Measurements from ENCODE around the gene PRKN. TPM values are rescaled to one million over a fixed set of nuclear protein-coding genes. Genes with fewer than 3 reads are reported as not detected.

Gene PRKN
- total RNA-seq, 4 donors from 2014 or later, result 9.6 to 17.0 (median 11.6) TPM

GRCh38 chr6:161542346-161542980, 1185.1 kb downstream of the PRKN start:
- TF ChIP-seq, protein P1, sequence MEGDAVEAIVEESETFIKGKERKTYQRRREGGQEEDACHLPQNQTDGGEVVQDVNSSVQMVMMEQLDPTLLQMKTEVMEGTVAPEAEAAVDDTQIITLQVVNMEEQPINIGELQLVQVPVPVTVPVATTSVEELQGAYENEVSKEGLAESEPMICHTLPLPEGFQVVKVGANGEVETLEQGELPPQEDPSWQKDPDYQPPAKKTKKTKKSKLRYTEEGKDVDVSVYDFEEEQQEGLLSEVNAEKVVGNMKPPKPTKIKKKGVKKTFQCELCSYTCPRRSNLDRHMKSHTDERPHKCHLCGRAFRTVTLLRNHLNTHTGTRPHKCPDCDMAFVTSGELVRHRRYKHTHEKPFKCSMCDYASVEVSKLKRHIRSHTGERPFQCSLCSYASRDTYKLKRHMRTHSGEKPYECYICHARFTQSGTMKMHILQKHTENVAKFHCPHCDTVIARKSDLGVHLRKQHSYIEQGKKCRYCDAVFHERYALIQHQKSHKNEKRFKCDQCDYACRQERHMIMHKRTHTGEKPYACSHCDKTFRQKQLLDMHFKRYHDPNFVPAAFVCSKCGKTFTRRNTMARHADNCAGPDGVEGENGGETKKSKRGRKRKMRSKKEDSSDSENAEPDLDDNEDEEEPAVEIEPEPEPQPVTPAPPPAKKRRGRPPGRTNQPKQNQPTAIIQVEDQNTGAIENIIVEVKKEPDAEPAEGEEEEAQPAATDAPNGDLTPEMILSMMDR (IDR thresholded peaks at IDR 0.05; ENCODE audit: low read depth), result no peak

- TF ChIP-seq, protein P1 (IDR thresholded peaks at IDR 0.05; ENCODE audit: low read depth), result no peak
These were observed 1187.0 kb downstream of the PRKN start for GRCh38 chr6:161540532-161540931.

DNA sequence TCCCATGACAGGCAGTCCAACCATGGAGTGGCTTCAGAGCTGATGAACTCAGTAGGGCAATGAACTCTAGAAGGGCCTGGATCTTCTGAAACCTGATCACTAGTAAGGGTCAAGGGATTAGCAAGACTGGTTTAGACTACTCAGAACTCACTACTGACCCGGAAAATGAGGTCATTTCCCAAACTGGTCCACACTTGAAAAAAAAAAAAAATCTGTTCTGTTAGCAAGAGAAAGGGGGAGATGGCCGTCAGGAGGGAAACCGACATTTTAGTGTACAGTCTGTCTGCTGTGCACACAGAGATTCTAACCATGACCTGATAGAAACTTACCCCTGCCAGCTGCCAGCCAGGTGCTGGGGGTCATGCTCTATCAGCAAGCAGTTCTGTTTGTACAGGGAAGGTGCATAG, 1191.3 kb downstream of the PRKN start:
- TF ChIP-seq, protein P1 (IDR thresholded peaks at IDR 0.05; ENCODE audit: low read depth), result no peak

GRCh38 chr6:161534264-161534873, 1193.2 kb downstream of the PRKN start:
- TF ChIP-seq, protein P1 (IDR thresholded peaks at IDR 0.05; ENCODE audit: low read depth), result no peak

DNA sequence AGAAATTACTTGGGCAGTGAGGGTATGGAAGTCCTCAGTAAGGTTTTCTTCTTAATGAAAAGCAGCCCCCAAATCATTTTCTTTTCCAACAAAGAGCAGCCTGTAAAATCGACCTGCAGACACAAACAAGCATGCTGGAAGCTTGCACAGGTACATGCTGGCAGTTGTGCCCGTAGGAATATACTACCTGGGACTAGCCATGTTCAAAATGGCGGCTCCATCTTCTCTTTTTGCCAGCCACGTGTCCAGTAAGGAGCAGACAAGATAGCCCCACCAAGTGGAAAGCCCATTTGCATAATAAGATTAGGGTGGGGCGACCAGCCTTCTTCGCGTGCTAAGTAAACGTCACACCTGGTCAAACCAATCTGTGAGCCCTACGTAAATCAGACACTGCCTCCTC, 1194.3 kb downstream of the PRKN start:
- TF ChIP-seq, protein P1 (IDR thresholded peaks at IDR 0.05; ENCODE audit: low read depth), result no peak

DNA sequence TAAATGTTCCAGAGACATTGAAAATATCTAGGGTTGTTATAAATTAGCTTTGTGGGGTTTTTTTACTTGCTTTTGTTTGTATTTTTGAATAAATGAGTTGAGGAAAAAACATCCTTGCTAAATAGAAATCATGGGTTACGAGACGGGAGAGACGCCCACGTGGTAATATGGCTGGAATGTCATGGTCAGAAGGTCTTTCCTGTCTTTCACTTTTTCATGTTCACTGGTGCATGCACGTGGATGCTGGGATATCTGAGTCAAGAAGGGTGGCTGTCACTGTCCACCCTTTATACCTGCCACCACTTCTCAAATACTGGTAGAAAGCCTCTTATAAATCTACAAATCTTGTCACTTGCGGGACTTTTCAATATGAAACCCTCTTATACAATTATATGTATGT, 1195.0 kb downstream of the PRKN start:
- TF ChIP-seq, protein P1 (IDR thresholded peaks at IDR 0.05; ENCODE audit: low read depth), result no peak

- TF ChIP-seq, protein P1 (IDR thresholded peaks at IDR 0.05; ENCODE audit: low read depth), result no peak
These were observed 1200.8 kb downstream of the PRKN start for GRCh38 chr6:161526794-161527193.
